NCI-H345 (cell line): ENCODE data around the gene FBXO21.
"Not testable (repeated sequence)": the region's sequence is repeated elsewhere in the genome, so short reads cannot be mapped to it uniquely, and the experiment has no call there.

Experiments used
- DNase-seq: peaks from one replicate; lab custom pipeline; 2025; lab: John Stamatoyannopoulos, UW

Gene FBXO21

DNA sequence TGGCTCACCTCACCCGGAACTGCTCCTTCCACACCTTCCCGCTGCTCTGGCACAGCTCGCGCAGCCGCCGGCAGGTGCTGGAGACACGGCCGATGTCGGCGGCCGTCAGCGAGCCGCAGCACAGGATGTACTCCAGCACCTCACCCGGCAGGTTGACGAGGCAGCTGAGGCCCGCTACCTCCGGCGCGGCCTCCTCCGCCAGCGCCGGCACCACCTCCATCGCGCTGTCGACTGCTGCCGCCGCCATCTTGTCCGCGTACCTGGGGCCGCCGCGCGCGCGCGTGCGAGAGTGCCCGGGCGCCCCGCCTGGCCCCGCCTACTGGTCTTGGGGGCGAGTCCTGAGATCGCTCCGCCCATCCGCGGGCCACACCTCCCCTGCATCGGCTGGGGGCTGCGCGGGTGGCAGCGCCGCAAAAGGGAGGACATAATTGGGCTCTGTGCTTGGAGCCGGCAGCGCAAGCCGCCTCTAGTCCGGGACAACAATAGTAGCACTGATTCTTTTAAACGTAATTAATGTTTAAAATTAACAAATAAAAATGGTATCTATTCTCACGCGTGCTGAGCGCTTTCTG, at the start of gene FBXO21:
Gene FBXO21 (minus strand): TSS at position 261 of the 572 bp plus-strand sequence. CDS start 14 bp downstream, at position 247.
- peak; percentile 93 for DNase-seq

DNA sequence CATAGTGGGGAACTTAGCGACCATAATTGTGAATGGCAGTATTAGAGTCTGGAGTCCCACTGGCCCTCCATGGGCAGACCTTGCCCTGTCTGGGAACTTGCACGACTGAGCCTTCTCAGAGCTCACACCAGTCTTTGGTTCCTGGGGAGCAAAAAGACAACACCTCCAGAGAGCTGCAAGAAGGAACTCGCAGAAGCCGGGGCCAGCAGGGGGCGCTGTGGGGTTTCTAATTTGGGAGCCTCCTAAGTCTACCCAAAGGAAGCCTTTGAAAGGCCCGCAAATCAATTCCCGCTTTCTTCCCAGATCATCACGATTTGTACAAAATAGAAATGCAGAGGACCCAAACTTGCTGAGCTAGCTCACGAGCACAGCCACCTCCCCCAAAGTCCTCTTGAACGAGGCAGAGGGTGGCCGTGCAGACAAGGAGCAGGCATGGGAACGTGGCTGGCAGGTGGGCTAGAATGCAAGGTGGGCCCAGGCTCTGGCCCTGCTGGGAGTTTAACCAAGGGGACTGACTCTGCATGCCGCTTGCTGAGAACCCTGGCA, 46.3 kb upstream of the FBXO21 start:
- peak; percentile 79 for DNase-seq

GRCh38 chr12:117235261-117235660, 45.0 kb upstream of the FBXO21 start:
- no peak for DNase-seq

DNA sequence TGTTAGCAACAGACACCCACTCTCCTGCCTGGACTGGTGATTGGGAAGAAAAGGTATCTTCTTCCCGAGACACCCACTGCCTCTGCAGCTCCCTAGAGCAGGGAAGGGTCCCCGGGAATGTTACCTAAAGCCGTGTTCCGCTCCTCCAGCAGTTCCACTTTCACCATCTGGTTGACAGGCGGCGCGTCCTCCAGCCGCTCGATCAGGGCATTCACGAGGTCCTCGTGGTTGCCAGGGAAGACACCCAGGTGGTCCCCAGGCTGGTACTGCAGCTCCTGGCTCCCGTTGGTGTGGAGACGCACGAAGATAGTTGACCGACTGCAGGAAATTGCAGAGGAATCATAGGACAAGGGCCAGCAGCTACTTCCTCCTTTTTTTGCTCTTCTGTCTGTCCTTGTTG, 44.2 kb upstream of the FBXO21 start:
- DNase-seq: no peak

DNA sequence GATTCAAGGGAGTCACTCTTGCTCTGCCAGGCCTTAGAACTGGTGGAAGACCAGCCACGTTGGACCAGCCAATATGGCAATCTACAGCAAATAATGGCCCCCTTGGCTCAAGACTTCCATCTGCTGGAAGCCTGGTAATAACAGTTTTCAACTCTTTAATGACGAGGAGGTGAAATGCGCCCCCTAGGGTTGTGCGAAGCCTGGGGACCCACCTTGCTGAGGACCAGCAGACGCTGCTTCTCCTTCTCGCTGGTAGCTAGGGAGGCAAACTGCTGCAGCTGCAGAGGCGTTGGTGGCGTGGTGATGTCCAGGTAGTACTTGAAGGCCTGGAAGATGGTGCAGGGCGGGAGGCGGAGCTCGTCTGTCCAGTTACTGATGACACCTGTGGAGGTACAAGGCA, 41.5 kb upstream of the FBXO21 start:
- no peak for DNase-seq

- DNase-seq: no peak
Measured at GRCh38 chr12:117228239-117228638, 38.0 kb upstream of the FBXO21 start.

DNA sequence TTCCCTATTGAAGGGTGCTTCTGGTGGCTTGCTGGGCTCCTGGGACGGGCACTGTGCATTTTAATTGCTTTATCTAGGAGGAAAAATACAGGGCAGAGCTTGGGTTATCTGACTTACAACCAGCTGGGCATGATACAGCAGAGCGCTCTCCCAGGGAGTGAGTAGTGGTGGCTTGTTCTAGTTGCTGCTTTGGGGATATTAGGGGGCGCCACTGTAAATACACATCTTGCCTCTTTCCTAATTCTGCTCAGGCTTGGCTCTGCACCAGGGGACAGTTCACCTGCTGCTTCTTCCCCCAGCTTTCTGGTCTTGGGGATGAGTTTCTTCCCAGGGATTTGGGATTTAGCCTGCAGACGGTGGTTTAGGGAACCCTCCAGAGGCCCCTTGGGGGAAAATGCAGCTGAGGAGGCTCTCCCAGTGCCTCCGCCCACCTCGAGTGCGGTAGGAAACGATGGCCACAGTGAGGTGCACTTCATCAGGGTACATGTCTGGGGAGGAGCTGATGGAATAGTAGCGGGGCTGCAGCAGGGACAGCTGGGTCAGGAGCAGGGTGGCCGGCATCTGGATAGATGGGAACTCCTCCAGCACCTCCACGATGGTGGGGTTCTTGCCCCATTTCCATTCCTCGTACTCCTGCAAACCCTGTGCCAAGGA, 36.9 kb upstream of the FBXO21 start:
- no peak for DNase-seq

GRCh38 chr12:117226505-117226904, 36.2 kb upstream of the FBXO21 start:
- DNase-seq: no peak

GRCh38 chr12:117225179-117225578, 34.9 kb upstream of the FBXO21 start:
- no peak for DNase-seq

- DNase-seq: not testable (repeated sequence)
Measured at GRCh38 chr12:117220947-117221346, 30.7 kb upstream of the FBXO21 start.

- no peak for DNase-seq
Measured at GRCh38 chr12:117218149-117218548, 27.9 kb upstream of the FBXO21 start.

- DNase-seq: no peak
Measured at GRCh38 chr12:117216686-117217085, 26.4 kb upstream of the FBXO21 start.

- DNase-seq: no peak
Measured at GRCh38 chr12:117214797-117215196, 24.5 kb upstream of the FBXO21 start.

- DNase-seq: no peak
Measured at GRCh38 chr12:117213295-117213808, 23.1 kb upstream of the FBXO21 start.

- DNase-seq: peak; percentile 74
Measured at GRCh38 chr12:117212563-117213190, 22.4 kb upstream of the FBXO21 start.

DNA sequence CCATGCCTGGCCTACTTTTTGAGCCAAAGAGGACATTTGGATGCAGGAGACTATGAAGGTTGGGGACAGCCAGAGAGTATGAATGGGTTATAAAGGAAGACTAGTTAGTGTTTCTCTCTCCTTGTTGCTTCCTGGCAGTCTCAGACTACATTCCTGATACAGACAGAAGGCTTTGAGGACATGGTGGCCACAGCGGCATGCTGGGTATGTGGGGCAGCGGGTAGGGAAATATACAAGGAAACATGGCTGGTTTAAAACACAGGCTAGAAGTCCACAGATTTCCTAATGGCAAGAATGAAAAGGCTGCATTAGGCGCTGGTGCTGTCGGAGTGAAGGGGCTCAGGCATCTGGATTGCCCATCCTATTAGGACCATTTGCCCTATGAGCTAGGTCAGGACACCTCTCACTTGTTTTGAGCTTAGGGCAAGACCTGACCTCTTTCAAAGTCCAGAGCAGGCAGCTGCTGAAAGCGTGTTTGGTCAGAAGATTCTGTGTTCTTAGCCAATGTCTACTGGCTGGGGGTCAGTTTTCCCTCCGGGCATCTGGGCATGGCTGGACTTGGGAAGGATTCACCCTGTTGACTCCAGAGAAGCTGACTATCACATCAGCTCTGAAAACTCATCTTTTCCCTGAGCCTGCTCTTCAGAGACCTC, 20.1 kb upstream of the FBXO21 start:
- no peak for DNase-seq

DNA sequence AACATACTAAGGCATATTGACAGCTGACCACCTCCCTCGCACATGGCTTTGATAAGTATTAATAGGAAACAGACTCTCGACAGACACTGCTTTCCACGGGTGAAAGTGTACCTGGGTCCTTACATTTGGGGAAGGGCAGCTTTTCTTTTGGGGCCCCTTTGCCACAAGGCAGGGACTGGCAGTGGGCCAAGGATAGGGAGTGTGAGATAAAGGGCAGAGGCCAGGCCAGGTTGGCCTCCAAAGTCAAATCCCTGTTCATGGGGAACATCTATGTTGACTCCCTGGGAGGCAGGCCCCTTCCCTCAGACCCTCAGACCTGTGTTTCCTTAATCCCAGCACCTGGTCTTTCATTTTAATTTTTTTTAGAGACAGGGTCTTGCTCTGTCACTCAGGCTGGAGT, 19.4 kb upstream of the FBXO21 start:
- DNase-seq: no peak

DNA sequence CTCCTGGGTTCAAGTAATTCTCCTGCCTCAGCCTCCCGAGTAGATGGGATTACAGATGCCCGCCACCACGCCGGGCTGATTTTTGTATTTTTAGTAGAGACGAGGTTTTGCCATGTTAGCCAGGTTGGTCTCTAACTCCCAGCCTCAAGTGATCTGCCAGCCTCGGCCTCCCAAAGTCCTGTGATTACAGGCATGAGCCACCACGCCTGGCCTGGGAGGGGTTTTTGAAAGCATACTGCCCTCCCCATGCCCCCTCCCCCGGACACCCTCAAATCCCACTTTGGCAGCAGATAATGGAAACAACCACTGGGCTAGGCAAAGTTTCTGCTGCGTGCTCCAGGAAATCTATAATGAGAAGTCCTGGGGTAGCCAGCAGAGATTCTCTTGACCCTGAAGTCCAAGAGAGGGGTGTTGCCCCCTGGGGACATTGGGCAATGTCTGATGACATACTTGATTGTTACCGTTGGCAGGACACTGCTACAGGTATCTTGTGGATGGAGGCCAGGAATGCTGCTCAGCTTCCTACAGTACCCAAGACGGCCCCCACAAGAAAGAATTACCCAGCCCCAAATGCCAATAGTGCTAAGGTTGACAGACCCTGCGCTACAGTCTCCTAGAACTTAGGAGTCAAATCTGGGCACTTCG, 18.7 kb upstream of the FBXO21 start:
- no peak for DNase-seq

DNA sequence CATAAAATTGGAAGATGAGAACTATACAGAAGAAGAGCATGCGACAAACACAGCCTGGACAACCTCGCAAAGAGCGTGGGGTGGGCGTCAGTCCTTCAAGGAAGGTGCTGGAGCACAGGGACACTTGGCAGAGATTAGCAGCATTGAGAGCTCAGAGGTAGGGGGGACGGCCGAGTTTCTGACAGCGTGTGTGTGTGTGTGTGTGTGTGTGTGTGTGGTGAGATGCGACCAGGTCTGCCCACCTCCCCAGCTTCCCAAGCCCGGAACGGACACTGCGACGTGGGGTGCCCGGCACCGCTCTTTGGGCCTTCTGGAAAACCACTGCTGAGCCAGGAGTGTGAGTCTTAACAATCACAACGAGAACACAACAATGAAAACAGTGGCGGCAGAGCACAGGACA, 17.9 kb upstream of the FBXO21 start:
- DNase-seq: no peak

DNA sequence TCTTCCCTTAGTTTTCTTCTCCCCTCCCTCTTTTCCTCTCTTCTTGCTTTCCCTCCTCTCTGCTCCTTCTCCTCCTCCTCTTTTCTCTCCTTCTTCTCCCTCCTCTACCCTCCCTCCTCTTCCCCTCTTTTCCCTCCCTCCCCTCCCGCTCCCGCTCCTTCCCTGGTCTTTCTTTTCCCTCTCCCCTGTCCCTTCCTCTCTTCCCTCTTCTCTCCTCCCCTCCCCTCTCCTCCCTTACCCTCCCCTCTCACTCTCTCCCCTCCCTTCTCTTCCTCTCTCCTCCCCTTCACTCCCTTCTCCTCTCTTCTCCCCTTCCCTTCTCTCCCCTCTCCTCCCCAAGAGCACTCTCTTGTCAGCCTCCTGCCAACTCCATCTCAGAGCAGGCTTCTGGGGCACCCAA, 17.4 kb upstream of the FBXO21 start:
- no peak for DNase-seq

GRCh38 chr12:117202556-117202955, 12.3 kb upstream of the FBXO21 start:
- DNase-seq: no peak

DNA sequence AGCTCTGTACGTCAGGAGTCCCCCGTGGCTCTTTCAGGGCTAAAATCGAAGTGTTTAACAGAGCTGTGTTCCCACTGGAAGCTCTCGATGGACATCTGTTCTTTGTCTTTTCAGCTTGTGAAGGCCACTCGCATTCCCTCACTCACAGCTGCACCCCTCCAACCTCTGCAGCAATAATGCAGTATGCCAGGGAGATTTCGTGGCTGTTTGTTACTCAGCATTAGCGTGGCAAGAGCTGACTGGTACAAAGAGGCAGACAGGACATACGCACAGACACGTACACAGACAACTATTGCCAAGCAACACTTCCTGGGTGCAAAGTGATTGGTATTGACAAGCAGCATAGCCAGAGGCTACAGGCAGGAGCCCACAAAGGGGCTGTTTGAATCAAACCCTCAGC, 11.8 kb upstream of the FBXO21 start:
- DNase-seq: no peak
